ENCODE data around the gene PRR20D. TPM values are rescaled to one million over a fixed set of nuclear protein-coding genes. Genes with fewer than 3 reads are reported as not detected.

PRR20D gene
- total RNA-seq, 4 donors from 2014 or later: not detected

DNA sequence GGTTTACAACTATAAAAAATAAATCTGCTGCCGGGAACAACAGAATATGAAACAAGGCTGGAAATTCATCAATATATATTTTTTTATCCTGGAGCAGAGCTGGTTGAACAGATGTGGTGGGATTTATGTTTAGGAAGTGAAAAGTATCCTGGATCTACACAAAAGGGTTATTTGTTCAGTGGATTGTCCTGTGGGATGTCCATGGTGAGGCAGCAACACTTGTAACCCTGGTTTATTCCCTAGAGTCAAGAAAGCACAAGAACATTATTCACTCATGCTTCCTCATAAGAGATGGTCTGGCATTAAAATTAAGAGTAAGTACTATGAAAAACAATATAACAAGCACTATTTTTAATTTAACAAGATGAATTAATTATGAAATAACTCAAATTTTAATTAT is 52.6 kb downstream of the PRR20D start:
- TF ChIP-seq POLR2A (IDR thresholded peaks at IDR 0.05): no peak
- TF ChIP-seq, protein P1, sequence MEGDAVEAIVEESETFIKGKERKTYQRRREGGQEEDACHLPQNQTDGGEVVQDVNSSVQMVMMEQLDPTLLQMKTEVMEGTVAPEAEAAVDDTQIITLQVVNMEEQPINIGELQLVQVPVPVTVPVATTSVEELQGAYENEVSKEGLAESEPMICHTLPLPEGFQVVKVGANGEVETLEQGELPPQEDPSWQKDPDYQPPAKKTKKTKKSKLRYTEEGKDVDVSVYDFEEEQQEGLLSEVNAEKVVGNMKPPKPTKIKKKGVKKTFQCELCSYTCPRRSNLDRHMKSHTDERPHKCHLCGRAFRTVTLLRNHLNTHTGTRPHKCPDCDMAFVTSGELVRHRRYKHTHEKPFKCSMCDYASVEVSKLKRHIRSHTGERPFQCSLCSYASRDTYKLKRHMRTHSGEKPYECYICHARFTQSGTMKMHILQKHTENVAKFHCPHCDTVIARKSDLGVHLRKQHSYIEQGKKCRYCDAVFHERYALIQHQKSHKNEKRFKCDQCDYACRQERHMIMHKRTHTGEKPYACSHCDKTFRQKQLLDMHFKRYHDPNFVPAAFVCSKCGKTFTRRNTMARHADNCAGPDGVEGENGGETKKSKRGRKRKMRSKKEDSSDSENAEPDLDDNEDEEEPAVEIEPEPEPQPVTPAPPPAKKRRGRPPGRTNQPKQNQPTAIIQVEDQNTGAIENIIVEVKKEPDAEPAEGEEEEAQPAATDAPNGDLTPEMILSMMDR (IDR thresholded peaks at IDR 0.05): no peak
- H3K9me3 ChIP-seq: no peaks in the 10 kb centered on the region
- H3K27me3 ChIP-seq: no peaks in the 10 kb centered on the region
- H3K27ac ChIP-seq: no peak overlapping the region
- no peak for DNase-seq
- no peaks in the 10 kb centered on the region for H3K36me3 ChIP-seq
- no peaks in the 10 kb centered on the region for H3K4me1 ChIP-seq
- WGBS, 2 donors: 83 to 86% methylated on average over 1 of the region's 1 CpG
- intact Hi-C loops (cut with DNase I): no loop called here
- no peak overlapping the region for H3K4me3 ChIP-seq (replicated peaks in 1 of 3)

Small RNA genes within 50 kb of the gene (small RNA-seq; reads per million reads assigned to genes)
- not detected for gene PRR20FP

Other genes starting within 250 kb of the PRR20D start
- gene PRR20A, start 19.7 kb upstream of the PRR20D start, total RNA-seq: not detected
- gene PRR20B, start 13.1 kb upstream of the PRR20D start, total RNA-seq: not detected
- gene PRR20C, start 6.6 kb upstream of the PRR20D start, total RNA-seq: not detected
- not detected for gene PRR20E, start 6.6 kb downstream of the PRR20D start, total RNA-seq